Measurements from ENCODE around the gene SMOC1.

SMOC1 gene

DNA sequence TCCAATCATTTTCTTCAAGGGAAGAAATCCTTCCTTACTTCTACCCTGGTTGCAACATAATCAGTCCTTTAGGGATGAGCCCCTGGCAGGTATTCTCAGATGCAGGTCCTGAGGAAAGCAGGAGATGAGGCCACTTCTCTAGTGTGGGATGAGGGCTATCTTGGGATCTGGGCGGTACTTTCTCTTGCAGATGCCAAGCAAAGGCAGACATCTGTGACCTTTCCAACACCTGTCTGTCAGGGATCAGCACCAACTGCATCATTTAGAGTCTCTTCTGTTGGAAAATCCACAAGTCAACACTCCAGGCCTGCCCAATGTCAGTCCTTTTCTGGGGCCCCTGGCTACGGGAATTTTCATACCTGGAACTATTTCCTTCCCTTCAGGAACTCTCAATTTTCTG lies 180.3 kb downstream of the SMOC1 start:
- Histone ChIP-seq H3K79me2 (ENCODE audit: insufficient read depth, low read length) (no peaks in the 10 kb centered on the region), H3K4me1 (ENCODE audit: insufficient read depth, low read length, severe bottlenecking) (no peaks in the 10 kb centered on the region), H3K27ac (ENCODE audit: low read depth, low read length, poor library complexity, severe bottlenecking) (no peak overlapping the region), H3K36me3 (ENCODE audit: insufficient read depth, low read length) (no peaks in the 10 kb centered on the region), H3F3A (ENCODE audit: insufficient read depth, low read length) (no peaks in the 10 kb centered on the region), H3K4me2 (ENCODE audit: low read length) (no peak overlapping the region), H2AFZ (ENCODE audit: low read length) (no peak overlapping the region), H4K20me1 (ENCODE audit: insufficient read depth, low read length) (no peaks in the 10 kb centered on the region), H3K9me2 (ENCODE audit: low read depth, low read length) (no peaks in the 10 kb centered on the region), H3K4me3 (ENCODE audit: low read depth, low read length, poor library complexity, severe bottlenecking) (no peak overlapping the region), H3K9me3 (ENCODE audit: low read length) (no peaks in the 10 kb centered on the region), H3K27me3 (ENCODE audit: insufficient read depth, low read length) (no peaks in the 10 kb centered on the region), H3K9ac (ENCODE audit: low read length) (no peak overlapping the region)
- TF ChIP-seq EZH2 (IDR thresholded peaks at IDR 0.05; ENCODE audit: borderline replicate concordance, low read length) (no peak), CTCF (IDR thresholded peaks at IDR 0.05; ENCODE audit: low read length) (no peak)

DNA sequence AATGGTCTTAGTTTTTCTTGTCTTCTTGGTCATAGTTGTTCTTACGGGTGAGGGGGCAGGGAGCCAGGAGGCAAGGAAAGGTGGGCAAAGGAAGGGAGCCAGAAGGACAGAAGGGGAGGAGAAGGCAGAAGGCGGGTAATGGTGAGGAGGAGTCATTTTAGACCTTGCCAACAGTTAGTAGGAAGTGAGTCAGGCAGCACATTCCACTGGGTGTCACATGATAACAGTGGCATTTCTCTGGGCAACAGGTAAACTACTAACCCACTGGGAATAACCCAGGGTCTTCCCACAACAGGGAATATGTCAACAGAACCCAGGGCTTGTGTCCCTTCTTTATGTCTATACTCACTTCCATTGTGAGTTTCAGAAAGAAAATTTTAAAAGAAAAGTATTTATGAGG lies 181.9 kb downstream of the SMOC1 start:
- TF ChIP-seq CTCF (IDR thresholded peaks at IDR 0.05; ENCODE audit: low read length), result no peak
- Histone ChIP-seq H3K27ac (ENCODE audit: low read depth, low read length, poor library complexity, severe bottlenecking) (no peak overlapping the region), H3K79me2 (ENCODE audit: insufficient read depth, low read length) (no peaks in the 10 kb centered on the region), H3K27me3 (ENCODE audit: insufficient read depth, low read length) (no peaks in the 10 kb centered on the region), H3K36me3 (ENCODE audit: insufficient read depth, low read length) (no peaks in the 10 kb centered on the region), H3K4me1 (ENCODE audit: insufficient read depth, low read length, severe bottlenecking) (no peaks in the 10 kb centered on the region), H3K9me2 (ENCODE audit: low read depth, low read length) (no peaks in the 10 kb centered on the region), H2AFZ (ENCODE audit: low read length) (no peak overlapping the region), H3K9ac (ENCODE audit: low read length) (no peak overlapping the region), H3F3A (ENCODE audit: insufficient read depth, low read length) (no peaks in the 10 kb centered on the region), H3K4me2 (ENCODE audit: low read length) (no peak overlapping the region), H4K20me1 (ENCODE audit: insufficient read depth, low read length) (no peaks in the 10 kb centered on the region), H3K4me3 (ENCODE audit: low read depth, low read length, poor library complexity, severe bottlenecking) (no peak overlapping the region), H3K9me3 (ENCODE audit: low read length) (no peaks in the 10 kb centered on the region)

GRCh38 chr14:70064136-70064865 lies 185.1 kb downstream of the SMOC1 start:
- H3K27ac ChIP-seq (ENCODE audit: low read depth, low read length, poor library complexity, severe bottlenecking), result no peak overlapping the region
- no peaks in the 10 kb centered on the region for H3K36me3 ChIP-seq (ENCODE audit: insufficient read depth, low read length)
- H3K4me2 ChIP-seq (ENCODE audit: low read length), result no peak overlapping the region
- no peak overlapping the region for H2AFZ ChIP-seq (ENCODE audit: low read length)
- no peaks in the 10 kb centered on the region for H3K4me1 ChIP-seq (ENCODE audit: insufficient read depth, low read length, severe bottlenecking)
- H3K9me2 ChIP-seq (ENCODE audit: low read depth, low read length), result no peaks in the 10 kb centered on the region
- H3K27me3 ChIP-seq (ENCODE audit: insufficient read depth, low read length), result peaks cover 4% of the 10 kb centered on the region; the same call in 1 of the 2 replicates
- no peak overlapping the region for H3K9ac ChIP-seq (ENCODE audit: low read length)
- no peaks in the 10 kb centered on the region for H3K9me3 ChIP-seq (ENCODE audit: low read length)
- no peaks in the 10 kb centered on the region for H4K20me1 ChIP-seq (ENCODE audit: insufficient read depth, low read length)
- no peaks in the 10 kb centered on the region for H3F3A ChIP-seq (ENCODE audit: insufficient read depth, low read length)
- H3K4me3 ChIP-seq (ENCODE audit: low read depth, low read length, poor library complexity, severe bottlenecking), result no peak overlapping the region
- TF ChIP-seq CTCF (IDR thresholded peaks at IDR 0.05; ENCODE audit: low read length) (no peak), EZH2 (IDR thresholded peaks at IDR 0.05; ENCODE audit: borderline replicate concordance, low read length) (no peak)
- no peaks in the 10 kb centered on the region for H3K79me2 ChIP-seq (ENCODE audit: insufficient read depth, low read length)
